WTC11 (cell line): Measurements from ENCODE around the gene PLD1. TPM values are rescaled to one million over a fixed set of nuclear protein-coding genes. Genes with fewer than 3 reads are reported as not detected.

ENCODE experiments used
- ATAC-seq: fragments of 200-7000 bp; cut with Tn5 transposase; 2 replicates; pipeline ENCODE4 v1.10.0; 2021; ENCODE audit warnings: mild to moderate bottlenecking, moderate library complexity
- CTCF ChIA-PET: fragments of 300-600 bp; sonication (Branson Sonifier 250); formaldehyde crosslinking; loops from one replicate; lab custom pipeline; 2021; ENCODE audit warnings: antibody characterized with exemption; lab: Charles Lee
- POLR2A ChIA-PET: fragments of 350-600 bp; sonication (Branson Sonifier 250); formaldehyde crosslinking; loops from one replicate; lab custom pipeline; 2021; ENCODE audit warnings: antibody characterized with exemption; lab: Charles Lee
- DNase-seq: peaks from one replicate; pipeline ENCODE4 v3.0.0; 2021; ENCODE audit warnings: low spot score
- H3K27ac Mint-ChIP-seq: 2 replicates; pipeline ENCODE4 v1.8.0; 2021; ENCODE audit warnings: mixed read lengths
- H3K27me3 Mint-ChIP-seq: 2 replicates; pipeline ENCODE4 v1.8.0; 2021; ENCODE audit warnings: low read depth, mild to moderate bottlenecking, moderate library complexity, mixed read lengths
- H3K36me3 Mint-ChIP-seq: 2 replicates; pipeline ENCODE4 v1.8.0; 2021; ENCODE audit warnings: mixed read lengths
- H3K4me1 Mint-ChIP-seq: 2 replicates; pipeline ENCODE4 v1.8.0; 2022; ENCODE audit warnings: mixed read lengths
- H3K4me3 Mint-ChIP-seq: 2 replicates; pipeline ENCODE4 v1.8.0; 2021; ENCODE audit warnings: mild to moderate bottlenecking, moderate library complexity, mixed read lengths
- H3K9me3 Mint-ChIP-seq: 2 replicates; pipeline ENCODE4 v1.8.0; 2021; ENCODE audit warnings: mixed read lengths
- AFF4 ChIP-seq: sonication (generic); formaldehyde crosslinking; IDR thresholded peaks from 2 replicates; pipeline ENCODE4 v1.8.1; 2023; ENCODE audit warnings: mild to moderate bottlenecking, missing genetic modification reagents, borderline replicate concordance
- ATF1 ChIP-seq: sonication (generic); formaldehyde crosslinking; IDR thresholded peaks from 2 replicates; pipeline ENCODE4 v1.8.1; 2023; ENCODE audit warnings: mild to moderate bottlenecking, moderate library complexity, missing genetic modification reagents
- ATF3 ChIP-seq: sonication (generic); formaldehyde crosslinking; conservative IDR thresholded peaks from 2 replicates; pipeline ENCODE4 v1.8.1; 2022; ENCODE audit warnings: mild to moderate bottlenecking, missing genetic modification reagents
- ATF6 ChIP-seq: sonication (generic); formaldehyde crosslinking; IDR thresholded peaks from 2 replicates; pipeline ENCODE4 v1.8.1; 2023; ENCODE audit warnings: mild to moderate bottlenecking, missing genetic modification reagents
- CTCF ChIP-seq: fragments of 200-600 bp; IDR thresholded peaks from 2 replicates; pipeline ENCODE4 v1.8.0; 2022; ENCODE audit warnings: antibody characterized with exemption
- EMX1 ChIP-seq: fragments of 250-450 bp; sonication (Bioruptor Pico); IDR thresholded peaks from 2 replicates; pipeline ENCODE4 v1.8.0; 2021; ENCODE audit warnings: mild to moderate bottlenecking
- HMGA2 ChIP-seq: fragments of 250-450 bp; sonication (Bioruptor Pico); IDR thresholded peaks from 2 replicates; pipeline ENCODE4 v1.4.0; 2021; ENCODE audit warnings: mild to moderate bottlenecking, moderate library complexity
- IRF1 ChIP-seq: sonication (generic); formaldehyde crosslinking; IDR thresholded peaks from 2 replicates; pipeline ENCODE4 v1.8.0; 2023; ENCODE audit warnings: missing genetic modification reagents
- JAZF1 ChIP-seq: fragments of 250-450 bp; sonication (Bioruptor Pico); IDR thresholded peaks from 2 replicates; pipeline ENCODE4 v1.9.0; 2021; ENCODE audit warnings: moderate library complexity, mild to moderate bottlenecking, inconsistent platforms
- MAX ChIP-seq: sonication (generic); formaldehyde crosslinking; IDR thresholded peaks from 2 replicates; pipeline ENCODE4 v1.8.0; 2022; ENCODE audit warnings: mild to moderate bottlenecking, missing genetic modification reagents
- NFATC4 ChIP-seq: fragments of 250-450 bp; sonication (Bioruptor Pico); IDR thresholded peaks from 2 replicates; pipeline ENCODE4 v1.9.0; 2021; ENCODE audit warnings: mild to moderate bottlenecking
- PREB ChIP-seq: sonication (generic); formaldehyde crosslinking; IDR thresholded peaks from 2 replicates; pipeline ENCODE4 v1.8.1; 2022; ENCODE audit warnings: mild to moderate bottlenecking, missing genetic modification reagents, moderate library complexity, borderline replicate concordance
- SMAD4 ChIP-seq: sonication (generic); formaldehyde crosslinking; IDR thresholded peaks from 2 replicates; pipeline ENCODE4 v1.8.0; 2022; ENCODE audit warnings: mild to moderate bottlenecking, missing genetic modification reagents
- SOX15 ChIP-seq: fragments of 250-450 bp; sonication (Bioruptor Pico); IDR thresholded peaks from 2 replicates; pipeline ENCODE4 v1.9.0; 2021; ENCODE audit warnings: mild to moderate bottlenecking
- SP1 ChIP-seq: sonication (generic); formaldehyde crosslinking; conservative IDR thresholded peaks from 2 replicates; pipeline ENCODE4 v1.8.1; 2022; ENCODE audit warnings: missing genetic modification reagents
- TEAD1 ChIP-seq: sonication (generic); formaldehyde crosslinking; IDR thresholded peaks from 2 replicates; pipeline ENCODE4 v1.8.0; 2022; ENCODE audit warnings: mild to moderate bottlenecking, missing genetic modification reagents
- ZNF317 ChIP-seq: sonication (generic); formaldehyde crosslinking; IDR thresholded peaks from 2 replicates; pipeline ENCODE4 v1.8.1; 2023; ENCODE audit warnings: low read depth, mild to moderate bottlenecking, moderate library complexity, missing genetic modification reagents, borderline replicate concordance
- ZNF396 ChIP-seq: fragments of 250-450 bp; sonication (Bioruptor Pico); IDR thresholded peaks from 2 replicates; pipeline ENCODE4 v1.8.0; 2021; ENCODE audit warnings: mild to moderate bottlenecking, moderate library complexity, borderline replicate concordance
- total RNA-seq: library from RNA; stranded (reverse); gene quantifications from 3 replicates; pipeline ENCODE4 v1.2.3, GENCODE V29; 2021

PLD1 gene
- total RNA-seq, 1 experiment from 2014 or later, result 4.0 TPM

GRCh38 chr3:171558188-171558696, 252.0 kb downstream of the PLD1 start:
- H3K4me3 Mint-ChIP-seq, result no peak overlapping the region
- TF ChIP-seq SP1 (CRISPR knock-in tag) (no peak), MAX (CRISPR knock-in tag) (no peak), SOX15 (CRISPR knock-in tag) (no peak), JAZF1 (CRISPR knock-in tag) (no peak), PREB (no peak), HMGA2 (CRISPR knock-in tag) (no peak), SMAD4 (CRISPR knock-in tag) (no peak), ATF1 (CRISPR knock-in tag) (no peak), ATF6 (CRISPR knock-in tag) (no peak), IRF1 (CRISPR knock-in tag) (no peak), TEAD1 (CRISPR knock-in tag) (no peak), AFF4 (CRISPR knock-in tag) (no peak), EMX1 (CRISPR knock-in tag) (no peak), CTCF (no peak), ZNF396 (CRISPR knock-in tag) (no peak), ZNF317 (CRISPR knock-in tag) (no peak), NFATC4 (CRISPR knock-in tag) (no peak), ATF3 (CRISPR knock-in tag) (no peak)
- TF ChIP-seq, all 79 proteins: peak for 0
- Mint-ChIP-seq H3K9me3 (no peaks in the 10 kb centered on the region), H3K36me3 (no peaks in the 10 kb centered on the region), H3K27ac (no peak overlapping the region), H3K4me1 (peaks cover 12% of the 10 kb centered on the region), H3K27me3 (no peaks in the 10 kb centered on the region)
- peak; percentile 35; the same call in 1 of the 2 replicates for ATAC-seq
- ChIA-PET CTCF (interaction anchor here (0.9 kb wide), 1 partner anchor 20 kb away, joined by 3 read pairs; no protein-coding TSS in a partner anchor), POLR2A (no interaction called here)
- no peak for DNase-seq
